Measurements from ENCODE around the gene EAF1. TPM values are rescaled to one million over a fixed set of nuclear protein-coding genes. Genes with fewer than 3 reads are reported as not detected.

The EAF1 gene
- total and polyA plus RNA-seq, 2 donors, result 7.1 to 13.4 TPM

DNA sequence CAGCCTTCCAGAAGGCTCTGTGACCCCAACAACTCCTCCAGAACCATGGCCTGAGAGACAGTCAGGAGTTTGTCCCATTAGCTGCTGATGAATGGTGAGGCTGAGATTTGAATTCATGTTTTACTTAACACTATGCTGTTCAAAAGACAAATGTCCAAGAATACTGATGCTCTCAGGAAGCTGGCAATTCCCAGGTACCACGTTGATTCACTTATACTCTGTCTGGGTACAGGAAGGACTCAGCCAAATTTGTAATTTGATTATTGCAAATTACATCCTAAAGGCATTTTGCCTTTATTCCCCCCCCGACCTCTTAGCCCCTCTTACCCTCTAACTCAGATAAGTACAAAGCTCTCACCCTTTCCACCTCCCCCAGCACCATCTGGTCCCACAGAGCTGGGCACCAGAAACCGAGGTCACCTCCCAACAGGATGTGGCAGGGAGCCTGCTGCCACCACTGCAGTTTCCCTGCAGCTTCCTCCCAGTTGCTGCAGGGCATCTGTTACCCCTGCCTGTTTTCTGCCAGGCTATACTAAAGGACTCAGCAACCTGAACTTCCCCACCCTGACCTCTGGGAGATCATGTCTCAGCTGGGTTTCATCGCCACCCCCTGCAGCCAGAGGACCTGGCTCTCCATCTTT lies 33.6 kb downstream of the EAF1 start:
- WGBS, result 6% methylated on average over 4 of the region's 4 CpGs
- no peak overlapping the region for H3K27ac ChIP-seq (ENCODE audit: low read depth in 1 of 2, low read length in 1 of 2)
- H3K4me1 ChIP-seq (ENCODE audit: control insufficient read depth in 2 of 2, insufficient read depth in 2 of 2, low read length in 2 of 2), result peaks cover 9 to 21% of the 10 kb centered on the region in 2 donors
- H3K27me3 ChIP-seq (ENCODE audit: control insufficient read depth in 2 of 2, insufficient read depth in 1 of 2, low read length in 1 of 2), result no peaks in the 10 kb centered on the region
- no peaks in the 10 kb centered on the region for H3K36me3 ChIP-seq (ENCODE audit: control insufficient read depth in 2 of 2, insufficient read depth in 2 of 2, low read length in 1 of 2)
- no peak overlapping the region for H3K4me3 ChIP-seq (ENCODE audit: low read length in 2 of 2)
- no peaks in the 10 kb centered on the region for H3K9me3 ChIP-seq (ENCODE audit: control insufficient read depth in 2 of 2, insufficient read depth in 1 of 2, low read length in 1 of 2)
- peak in 5 of 9 donors; percentile 3 to 47 (median 13) for DNase-seq (ENCODE audit: low read depth in 6 of 9, low spot score in 9 of 9)

DNA sequence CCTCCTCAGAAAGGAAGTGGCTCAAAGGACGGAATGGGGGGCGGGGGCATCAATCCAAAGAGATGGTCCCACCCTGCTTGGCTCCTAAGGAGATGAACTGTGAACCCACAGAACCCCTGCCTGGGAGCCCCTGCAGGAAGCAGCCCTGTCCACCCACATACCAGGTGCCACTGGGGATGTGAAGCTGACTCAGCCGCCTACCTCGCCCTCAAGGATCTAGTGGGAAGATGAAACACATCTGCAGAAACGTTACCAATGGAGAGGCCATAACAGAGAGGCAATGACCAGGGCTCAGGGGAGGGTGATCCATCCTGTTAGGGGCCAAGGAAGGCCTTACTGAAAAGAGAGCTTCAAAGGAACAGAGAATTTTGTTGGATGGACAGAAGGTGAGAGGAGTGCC lies 35.1 kb downstream of the EAF1 start:
- WGBS, result 43% methylated on average over 5 of the region's 5 CpGs
- H3K27ac ChIP-seq (ENCODE audit: low read depth in 1 of 2, low read length in 1 of 2), result no peak overlapping the region
- H3K4me1 ChIP-seq (ENCODE audit: control insufficient read depth in 2 of 2, insufficient read depth in 2 of 2, low read length in 2 of 2), result peaks cover 9 to 21% of the 10 kb centered on the region in 2 donors
- no peaks in the 10 kb centered on the region for H3K9me3 ChIP-seq (ENCODE audit: control insufficient read depth in 2 of 2, insufficient read depth in 1 of 2, low read length in 1 of 2)
- H3K36me3 ChIP-seq (ENCODE audit: control insufficient read depth in 2 of 2, insufficient read depth in 2 of 2, low read length in 1 of 2), result peaks cover 0 to 3% of the 10 kb centered on the region in 2 donors
- no peak for DNase-seq (ENCODE audit: low read depth in 6 of 9, low spot score in 9 of 9)
- no peaks in the 10 kb centered on the region for H3K27me3 ChIP-seq (ENCODE audit: control insufficient read depth in 2 of 2, insufficient read depth in 1 of 2, low read length in 1 of 2)
- no peak overlapping the region for H3K4me3 ChIP-seq (ENCODE audit: low read length in 2 of 2)

DNA sequence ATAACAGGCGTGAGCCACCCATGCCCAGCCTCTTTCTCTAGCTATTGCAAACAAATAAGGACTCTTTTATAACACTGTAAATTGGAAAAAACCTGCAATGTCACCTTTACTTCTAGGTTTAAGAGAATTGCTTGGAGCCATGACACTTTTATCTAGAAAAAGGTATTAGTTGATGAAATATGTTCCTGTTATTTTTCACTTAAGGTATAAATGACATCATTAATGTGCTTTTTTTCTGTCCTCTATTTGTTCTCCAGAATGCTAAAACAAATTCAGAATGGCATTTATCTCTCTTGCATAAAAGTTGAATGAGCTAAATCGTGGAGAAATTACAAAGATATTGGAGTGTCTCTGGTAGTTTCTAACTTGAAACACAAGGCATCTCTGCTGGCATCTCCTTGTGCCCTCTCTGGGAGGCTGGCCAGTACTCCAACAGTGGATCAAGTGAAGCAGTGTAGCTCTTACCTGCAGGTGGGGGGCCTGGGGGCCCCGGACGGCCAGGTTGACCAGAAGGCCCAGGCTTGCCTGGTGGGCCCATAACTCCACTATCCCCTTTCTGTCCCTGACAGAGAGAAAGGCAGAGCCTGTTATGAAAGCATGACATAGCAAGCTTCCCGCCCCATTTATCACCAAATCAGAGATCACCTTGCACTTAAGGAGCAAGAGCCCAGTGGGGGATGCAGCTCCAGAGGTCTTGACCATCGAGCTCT lies 38.6 kb downstream of the EAF1 start:
- Histone ChIP-seq H3K36me3 (ENCODE audit: control insufficient read depth in 2 of 2, insufficient read depth in 2 of 2, low read length in 1 of 2) (peaks cover 0 to 3% of the 10 kb centered on the region in 2 donors), H3K27me3 (ENCODE audit: control insufficient read depth in 2 of 2, insufficient read depth in 1 of 2, low read length in 1 of 2) (no peaks in the 10 kb centered on the region), H3K9me3 (ENCODE audit: control insufficient read depth in 2 of 2, insufficient read depth in 1 of 2, low read length in 1 of 2) (no peaks in the 10 kb centered on the region), H3K4me1 (ENCODE audit: control insufficient read depth in 2 of 2, insufficient read depth in 2 of 2, low read length in 2 of 2) (peaks cover 6 to 17% of the 10 kb centered on the region in 2 donors), H3K4me3 (ENCODE audit: low read length in 2 of 2) (no peak overlapping the region), H3K27ac (ENCODE audit: low read depth in 1 of 2, low read length in 1 of 2) (no peak overlapping the region)
- over 99% methylated on average over 6 of the region's 6 CpGs for WGBS
- no peak for DNase-seq (ENCODE audit: low read depth in 6 of 9, low spot score in 9 of 9)

DNA sequence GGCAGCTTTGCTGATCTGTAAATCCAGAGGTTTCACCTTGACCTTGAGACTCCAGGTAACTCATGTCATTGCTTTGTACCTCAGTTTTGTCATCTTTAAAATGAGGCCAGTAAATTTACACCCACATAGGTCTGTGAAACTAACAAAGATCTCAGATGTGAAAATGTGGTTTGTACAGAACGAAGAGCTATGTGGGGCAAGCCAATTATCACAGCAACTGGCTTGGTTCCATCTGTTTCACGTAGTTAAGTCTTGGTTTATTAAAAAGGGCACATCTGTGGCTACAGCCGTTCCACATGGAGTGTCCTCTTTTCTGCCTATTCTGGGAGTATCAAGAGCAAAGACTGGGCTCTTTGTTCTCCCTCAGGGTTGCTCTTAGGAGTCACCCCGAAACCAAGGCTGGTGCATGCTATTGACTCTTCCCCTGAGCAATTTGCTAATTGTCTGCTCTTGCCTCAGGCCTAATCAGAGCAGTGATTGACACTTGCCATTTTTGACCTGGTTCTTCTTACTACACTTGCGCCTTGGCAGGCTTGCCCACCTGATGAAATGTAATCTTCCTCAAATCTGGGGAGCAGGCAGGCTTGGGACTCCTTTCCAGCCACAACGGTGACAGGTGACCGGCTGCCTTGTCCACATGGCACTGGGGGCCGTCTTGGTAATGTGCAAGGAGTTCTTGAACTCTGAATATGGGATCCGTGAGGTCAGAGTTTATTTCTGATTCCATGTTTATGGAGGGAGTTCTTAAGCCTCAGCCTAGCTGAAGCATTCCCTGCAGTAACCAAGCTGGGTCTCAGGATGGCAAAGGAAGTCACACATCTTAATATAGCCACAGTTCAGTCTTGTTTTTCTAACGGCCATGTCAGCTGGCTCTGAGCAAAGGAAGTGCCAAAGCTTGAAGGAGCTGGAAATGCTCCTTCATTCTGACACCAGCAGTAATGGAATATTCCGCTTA lies 40.1 kb downstream of the EAF1 start:
- WGBS, result 88% methylated on average over 11 of the region's 11 CpGs
- H3K4me1 ChIP-seq (ENCODE audit: control insufficient read depth in 2 of 2, insufficient read depth in 2 of 2, low read length in 2 of 2), result peaks cover 0 to 6% of the 10 kb centered on the region in 2 donors
- no peak for DNase-seq (ENCODE audit: low read depth in 6 of 9, low spot score in 9 of 9)
- no peak overlapping the region for H3K27ac ChIP-seq (ENCODE audit: low read depth in 1 of 2, low read length in 1 of 2)
- no peaks in the 10 kb centered on the region for H3K9me3 ChIP-seq (ENCODE audit: control insufficient read depth in 2 of 2, insufficient read depth in 1 of 2, low read length in 1 of 2)
- no peak overlapping the region for H3K4me3 ChIP-seq (ENCODE audit: low read length in 2 of 2)
- H3K36me3 ChIP-seq (ENCODE audit: control insufficient read depth in 2 of 2, insufficient read depth in 2 of 2, low read length in 1 of 2), result peaks cover 0 to 3% of the 10 kb centered on the region in 2 donors
- H3K27me3 ChIP-seq (ENCODE audit: control insufficient read depth in 2 of 2, insufficient read depth in 1 of 2, low read length in 1 of 2), result no peaks in the 10 kb centered on the region

DNA sequence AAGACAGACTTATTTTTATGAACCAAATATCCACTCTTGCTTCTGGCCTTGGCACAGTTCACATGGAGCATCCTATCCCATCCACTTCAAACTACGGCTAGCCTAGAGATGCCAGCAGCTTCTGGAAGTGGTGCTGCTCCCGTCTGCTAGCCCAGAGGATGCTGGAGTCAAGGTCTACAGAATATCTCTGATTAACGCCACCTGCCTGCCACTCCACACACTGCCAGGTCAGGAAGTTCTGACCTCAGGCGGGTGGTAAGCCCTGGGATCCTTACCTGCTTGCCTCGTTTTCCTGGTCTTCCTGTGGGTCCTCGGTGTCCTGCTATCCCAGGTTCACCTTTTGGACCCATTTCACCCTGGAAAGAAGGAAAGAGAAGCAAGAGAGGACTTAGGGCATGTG lies 42.9 kb downstream of the EAF1 start:
- 92% methylated on average over 6 of the region's 6 CpGs for WGBS
- no peak for DNase-seq (ENCODE audit: low read depth in 6 of 9, low spot score in 9 of 9)
- Histone ChIP-seq H3K9me3 (ENCODE audit: control insufficient read depth in 2 of 2, insufficient read depth in 1 of 2, low read length in 1 of 2) (no peaks in the 10 kb centered on the region), H3K4me1 (ENCODE audit: control insufficient read depth in 2 of 2, insufficient read depth in 2 of 2, low read length in 2 of 2) (no peaks in the 10 kb centered on the region), H3K27ac (ENCODE audit: low read depth in 1 of 2, low read length in 1 of 2) (no peak overlapping the region), H3K36me3 (ENCODE audit: control insufficient read depth in 2 of 2, insufficient read depth in 2 of 2, low read length in 1 of 2) (peaks cover 0 to 3% of the 10 kb centered on the region in 2 donors), H3K4me3 (ENCODE audit: low read length in 2 of 2) (no peak overlapping the region), H3K27me3 (ENCODE audit: control insufficient read depth in 2 of 2, insufficient read depth in 1 of 2, low read length in 1 of 2) (no peaks in the 10 kb centered on the region)

DNA sequence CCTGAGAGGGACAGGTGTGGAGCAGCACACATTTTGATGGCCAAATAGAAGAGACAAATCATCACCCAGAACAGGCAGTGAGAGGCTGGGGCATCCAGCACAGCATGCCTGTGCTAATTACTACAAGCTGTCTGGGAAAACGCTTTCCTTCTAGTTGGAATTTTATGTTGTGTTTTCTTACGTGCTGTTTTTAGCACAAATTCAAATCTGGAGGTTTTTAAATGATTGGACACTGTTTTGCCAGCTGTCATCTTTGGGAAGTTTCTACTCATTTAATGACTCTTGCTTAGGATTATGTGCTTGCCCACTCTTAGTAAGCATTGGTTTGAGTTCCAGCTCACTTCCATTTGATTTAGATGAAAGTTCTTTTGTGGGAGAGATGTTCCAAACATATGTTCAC lies 43.5 kb downstream of the EAF1 start:
- over 99% methylated on average over 2 of the region's 2 CpGs for WGBS
- DNase-seq (ENCODE audit: low read depth in 6 of 9, low spot score in 9 of 9), result no peak
- H3K4me1 ChIP-seq (ENCODE audit: control insufficient read depth in 2 of 2, insufficient read depth in 2 of 2, low read length in 2 of 2), result no peaks in the 10 kb centered on the region
- no peak overlapping the region for H3K27ac ChIP-seq (ENCODE audit: low read depth in 1 of 2, low read length in 1 of 2)
- no peaks in the 10 kb centered on the region for H3K27me3 ChIP-seq (ENCODE audit: control insufficient read depth in 2 of 2, insufficient read depth in 1 of 2, low read length in 1 of 2)
- no peak overlapping the region for H3K4me3 ChIP-seq (ENCODE audit: low read length in 2 of 2)
- H3K36me3 ChIP-seq (ENCODE audit: control insufficient read depth in 2 of 2, insufficient read depth in 2 of 2, low read length in 1 of 2), result peaks cover 0 to 3% of the 10 kb centered on the region in 2 donors
- H3K9me3 ChIP-seq (ENCODE audit: control insufficient read depth in 2 of 2, insufficient read depth in 1 of 2, low read length in 1 of 2), result no peaks in the 10 kb centered on the region

DNA sequence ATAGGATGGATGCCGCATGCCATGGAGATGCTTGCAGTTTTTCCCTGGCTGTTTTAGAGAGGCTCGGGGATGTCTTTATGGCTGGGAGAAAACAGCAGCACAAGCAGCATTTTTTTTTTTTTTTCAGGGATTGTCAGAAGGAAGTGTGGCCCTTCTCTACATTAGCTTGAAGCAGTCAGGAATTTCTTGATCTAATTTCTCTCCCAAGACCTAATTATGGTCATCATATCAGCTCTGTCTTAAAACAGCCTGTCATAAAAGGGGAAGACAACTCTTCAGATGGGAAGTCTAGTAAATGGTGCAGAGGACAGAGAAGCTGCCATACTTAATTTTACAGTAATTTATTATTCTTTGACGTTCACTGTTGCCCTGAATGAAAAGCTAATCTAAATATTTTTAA lies 44.5 kb downstream of the EAF1 start:
- DNase-seq (ENCODE audit: low read depth in 6 of 9, low spot score in 9 of 9), result no peak
- 95% methylated on average over 3 of the region's 3 CpGs for WGBS
- H3K4me1 ChIP-seq (ENCODE audit: control insufficient read depth in 2 of 2, insufficient read depth in 2 of 2, low read length in 2 of 2), result no peaks in the 10 kb centered on the region
- no peaks in the 10 kb centered on the region for H3K9me3 ChIP-seq (ENCODE audit: control insufficient read depth in 2 of 2, insufficient read depth in 1 of 2, low read length in 1 of 2)
- H3K36me3 ChIP-seq (ENCODE audit: control insufficient read depth in 2 of 2, insufficient read depth in 2 of 2, low read length in 1 of 2), result no peaks in the 10 kb centered on the region
- H3K27me3 ChIP-seq (ENCODE audit: control insufficient read depth in 2 of 2, insufficient read depth in 1 of 2, low read length in 1 of 2), result no peaks in the 10 kb centered on the region
- no peak overlapping the region for H3K4me3 ChIP-seq (ENCODE audit: low read length in 2 of 2)
- H3K27ac ChIP-seq (ENCODE audit: low read depth in 1 of 2, low read length in 1 of 2), result no peak overlapping the region

DNA sequence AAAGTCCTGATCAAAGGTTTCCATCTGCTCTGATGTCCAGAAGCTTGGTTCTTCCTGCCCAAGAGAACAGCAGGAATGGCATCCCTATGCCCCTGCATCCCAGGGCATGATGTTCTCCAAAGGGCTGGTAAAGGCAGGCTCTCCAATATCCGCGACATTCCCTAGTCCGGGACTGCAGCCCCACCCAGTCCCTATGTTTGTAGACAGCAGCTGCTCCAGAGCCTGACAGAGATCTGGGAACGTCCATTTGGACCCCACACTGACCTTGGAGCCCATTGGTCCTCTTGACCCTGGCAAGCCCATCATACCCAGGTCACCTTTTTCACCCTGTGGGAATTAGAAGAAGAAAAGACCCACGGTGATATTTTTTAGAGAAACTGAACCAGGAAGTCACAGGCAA lies 47.8 kb downstream of the EAF1 start:
- H3K27me3 ChIP-seq (ENCODE audit: control insufficient read depth in 2 of 2, insufficient read depth in 1 of 2, low read length in 1 of 2), result no peaks in the 10 kb centered on the region
- 62% methylated on average over 5 of the region's 5 CpGs for WGBS

DNA sequence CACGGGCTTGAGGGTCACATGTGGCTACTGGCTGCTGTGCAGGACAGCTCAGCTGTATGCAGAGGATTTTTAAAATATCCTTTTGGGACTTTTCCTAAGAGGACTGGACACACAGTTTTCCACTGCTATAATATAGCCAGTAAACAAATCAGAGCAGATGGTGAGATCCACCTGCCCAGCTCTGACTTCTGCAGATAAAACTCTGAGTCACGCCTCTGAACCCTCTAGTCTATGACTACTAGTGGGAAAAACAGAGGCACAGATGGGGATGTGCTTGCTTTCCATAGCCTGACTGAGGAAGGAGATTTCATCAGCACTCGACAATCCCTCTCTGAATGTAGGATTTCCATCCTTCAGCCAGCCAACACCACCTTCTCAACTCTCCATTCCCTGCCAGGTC lies 49.0 kb downstream of the EAF1 start:
- no peak overlapping the region for H3K27ac ChIP-seq (ENCODE audit: low read depth in 1 of 2, low read length in 1 of 2)
- no peaks in the 10 kb centered on the region for H3K9me3 ChIP-seq (ENCODE audit: control insufficient read depth in 2 of 2, insufficient read depth in 1 of 2, low read length in 1 of 2)
- no peaks in the 10 kb centered on the region for H3K36me3 ChIP-seq (ENCODE audit: control insufficient read depth in 2 of 2, insufficient read depth in 2 of 2, low read length in 1 of 2)
- no peaks in the 10 kb centered on the region for H3K27me3 ChIP-seq (ENCODE audit: control insufficient read depth in 2 of 2, insufficient read depth in 1 of 2, low read length in 1 of 2)
- DNase-seq (ENCODE audit: low read depth in 6 of 9, low spot score in 9 of 9), result no peak
- no peaks in the 10 kb centered on the region for H3K4me1 ChIP-seq (ENCODE audit: control insufficient read depth in 2 of 2, insufficient read depth in 2 of 2, low read length in 2 of 2)
- 96% methylated on average over 3 of the region's 3 CpGs for WGBS
- no peak overlapping the region for H3K4me3 ChIP-seq (ENCODE audit: low read length in 2 of 2)

More for the DNA sequence above, 47.8 kb downstream of the EAF1 start:
- Histone ChIP-seq H3K4me3 (ENCODE audit: low read length in 2 of 2) (no peak overlapping the region), H3K9me3 (ENCODE audit: control insufficient read depth in 2 of 2, insufficient read depth in 1 of 2, low read length in 1 of 2) (no peaks in the 10 kb centered on the region), H3K27ac (ENCODE audit: low read depth in 1 of 2, low read length in 1 of 2) (no peak overlapping the region), H3K36me3 (ENCODE audit: control insufficient read depth in 2 of 2, insufficient read depth in 2 of 2, low read length in 1 of 2) (no peaks in the 10 kb centered on the region), H3K4me1 (ENCODE audit: control insufficient read depth in 2 of 2, insufficient read depth in 2 of 2, low read length in 2 of 2) (no peaks in the 10 kb centered on the region)
- no peak for DNase-seq (ENCODE audit: low read depth in 6 of 9, low spot score in 9 of 9)
